ENCODE measurements around the gene RHBDF2.

GRCh38 chr17:76480632-76481031 lies 20.6 kb downstream of the RHBDF2 start:
- TF ChIP-seq EZH2 (IDR thresholded peaks at IDR 0.05; ENCODE audit: borderline replicate concordance, low read depth, low read length, severe bottlenecking) (no peak), CTCF (IDR thresholded peaks at IDR 0.05; ENCODE audit: extremely low read depth in 1 of 2, insufficient read depth in 1 of 2, low read depth in 1 of 2, low read length in 2 of 2) (no peak), POLR2AphosphoS5 (IDR thresholded peaks at IDR 0.05; ENCODE audit: insufficient read depth, low read depth, low read length) (no peak), POLR2A (IDR thresholded peaks at IDR 0.05; ENCODE audit: low read depth, low read length) (no peak), MAX (IDR thresholded peaks at IDR 0.05; ENCODE audit: insufficient read depth, insufficient read length) (no peak), GATA2 (IDR thresholded peaks at IDR 0.05; ENCODE audit: insufficient read depth, insufficient read length, low read depth, low read length) (no peak), JUN (IDR thresholded peaks at IDR 0.05; ENCODE audit: borderline replicate concordance, insufficient read depth, insufficient read length, low read depth) (no peak), FOS (IDR thresholded peaks at IDR 0.05; ENCODE audit: borderline replicate concordance, insufficient read depth, low read length) (no peak), MYC (IDR thresholded peaks at IDR 0.05; ENCODE audit: low read depth, low read length) (no peak)
